Mammary epithelial cell (primary cell): Measurements from ENCODE around the gene SCAF1.

Experiments
- CTCF ChIP-seq, 2 donors: IDR thresholded peaks in 1 of 2; conservative IDR thresholded peaks in 1 of 2; 2 replicates each; pipeline ENCODE4 v1.5.1; 2011 to 2012; ENCODE audit warnings: inconsistent platforms in 2 of 2, low read length in 2 of 2, mild to moderate bottlenecking in 2 of 2, control low read depth in 1 of 2, low read depth in 1 of 2; ENCODE audit not compliant: insufficient read depth in 1 of 2; ENCODE audit errors: extremely low read depth in 1 of 2
- EZH2 ChIP-seq: IDR thresholded peaks from 2 replicates; pipeline ENCODE4 v1.6.1; 2012; ENCODE audit warnings: low read length, inconsistent platforms, borderline replicate concordance

GRCh38 chr19:49626226-49626625 lies 15.8 kb upstream of the SCAF1 start:
- TF ChIP-seq CTCF (conservative IDR thresholded peaks at IDR 0.05 in 1 of 2, IDR thresholded peaks at IDR 0.05 in 1 of 2; ENCODE audit: extremely low read depth in 1 of 2, insufficient read depth in 1 of 2, low read depth in 1 of 2, low read length in 2 of 2) (no peak), EZH2 (no peak)
